H1 (cell line): ENCODE measurements around the gene HTR3E. TPM values are rescaled to one million over a fixed set of nuclear protein-coding genes. Genes with fewer than 3 reads are reported as not detected.
A peak's percentile ranks its signal among the peaks of the same experiment; 100 is the strongest.

Experiments used
- CTCF ChIA-PET: fragments of 300-600 bp; sonication (Branson Sonifier 250); formaldehyde crosslinking; loops from one replicate; lab custom pipeline; 2021; ENCODE audit not compliant: partially characterized antibody; lab: Charles Lee
- POLR2A ChIA-PET: fragments of 300-600 bp; sonication (Branson Sonifier 250); formaldehyde crosslinking; loops from one replicate; lab custom pipeline; 2021; ENCODE audit warnings: inconsistent platforms; ENCODE audit not compliant: partially characterized antibody; lab: Charles Lee
- DNase-seq, 2 experiments: peaks; one replicate each; pipeline versions ENCODE4 v3.0.0 to v3.0.0-alpha.2; 2010 to 2022; ENCODE audit warnings: low spot score in 2 of 2, low read depth in 1 of 2, mixed read lengths in 1 of 2
- FAIRE-seq: peaks from 2 replicates; lab custom pipeline; 2011; peaks lifted over from hg19 to GRCh38; lab: Jason Lieb, UNC
- H2AFZ ChIP-seq: 2 replicates; pipeline ENCODE4 v1.8.1; 2012; ENCODE audit warnings: low read length, inconsistent platforms
- H2AK5ac ChIP-seq: 2 replicates; pipeline ENCODE4 v1.6.1; 2013; ENCODE audit warnings: low read depth, low read length
- H2BK120ac ChIP-seq: replicated peaks from 2 replicates; pipeline ENCODE3; 2013; ENCODE audit warnings: low read depth, low read length, inconsistent platforms
- H2BK12ac ChIP-seq: 2 replicates; pipeline ENCODE4 v1.6.1; 2013; ENCODE audit warnings: low read depth, low read length
- H2BK15ac ChIP-seq: 2 replicates; pipeline ENCODE4 v1.6.1; 2013; ENCODE audit warnings: low read length
- H2BK20ac ChIP-seq: 2 replicates; pipeline ENCODE4 v1.6.1; 2013; ENCODE audit warnings: low read length
- H2BK5ac ChIP-seq: 2 replicates; pipeline ENCODE4 v1.6.1; 2013; ENCODE audit warnings: low read depth, low read length
- H3K14ac ChIP-seq: 2 replicates; pipeline ENCODE4 v1.6.1; 2013; ENCODE audit warnings: inconsistent platforms; ENCODE audit not compliant: insufficient read length
- H3K18ac ChIP-seq: 2 replicates; pipeline ENCODE4 v1.6.1; 2013; ENCODE audit warnings: low read length; ENCODE audit errors: extremely low read depth
- H3K23ac ChIP-seq: 2 replicates; pipeline ENCODE4 v1.6.1; 2013; ENCODE audit warnings: inconsistent platforms; ENCODE audit not compliant: insufficient read length
- H3K23me2 ChIP-seq: 2 replicates; pipeline ENCODE4 v1.6.1; 2013; ENCODE audit warnings: low read depth, low read length
- H3K27ac ChIP-seq: 2 replicates; pipeline ENCODE4 v1.6.1; 2011; ENCODE audit warnings: low read depth, low read length, inconsistent platforms
- H3K27me3 ChIP-seq, 4 experiments: replicated peaks in 1 of 4; 1 replicate in 1 of 4; 2 replicates in 3 of 4; pipeline versions ENCODE4 v1.6.1 to v1.8.1; 2011 to 2013; ENCODE audit warnings: low read length in 3 of 4, mild to moderate bottlenecking in 3 of 4, inconsistent platforms in 2 of 4, mixed read lengths in 2 of 4, moderate library complexity in 1 of 4; ENCODE audit not compliant: control insufficient read depth in 3 of 4, insufficient read depth in 3 of 4; ENCODE audit errors: extremely low read depth in 1 of 4
- H3K36me3 ChIP-seq, 4 experiments: 2 replicates each; pipeline versions ENCODE4 v1.6.1 to v1.8.1; 2011 to 2013; ENCODE audit warnings: mild to moderate bottlenecking in 4 of 4, low read length in 3 of 4, moderate library complexity in 2 of 4, control low read depth in 1 of 4, inconsistent platforms in 1 of 4; ENCODE audit not compliant: insufficient read depth in 4 of 4, control insufficient read depth in 2 of 4
- H3K4ac ChIP-seq: replicated peaks from 2 replicates; pipeline ENCODE3; 2013; ENCODE audit warnings: low read length, low read depth, mixed read lengths, inconsistent platforms; ENCODE audit not compliant: insufficient read length
- H3K4me1 ChIP-seq, 4 experiments: replicated peaks in 1 of 4; 1 replicate in 1 of 4; 2 replicates in 3 of 4; pipeline versions ENCODE4 v1.6.1 to v1.8.1; 2011 to 2013; ENCODE audit warnings: low read length in 3 of 4, inconsistent platforms in 2 of 4, mixed read lengths in 1 of 4; ENCODE audit not compliant: insufficient read depth in 4 of 4, control insufficient read depth in 3 of 4
- H3K4me2 ChIP-seq, 2 experiments: 2 replicates each; pipeline versions ENCODE4 v1.6.1 to v1.8.1; 2011 to 2013; ENCODE audit warnings: low read depth in 2 of 2, low read length in 2 of 2, control low read depth in 1 of 2, inconsistent platforms in 1 of 2, mild to moderate bottlenecking in 1 of 2; ENCODE audit not compliant: insufficient read depth in 1 of 2
- H3K4me3 ChIP-seq, 4 experiments: fragments of 200-600, 300-600 bp in 1 of 4; sonication (generic), shearing (Covaris generic), sonication (Bioruptor Twin) in 1 of 4; 2 replicates each; pipeline versions ENCODE4 v1.5.1 to v1.8.1; 2011 to 2016; ENCODE audit warnings: low read length in 4 of 4, low read depth in 3 of 4, control low read depth in 2 of 4, inconsistent platforms in 2 of 4, mild to moderate bottlenecking in 2 of 4, mixed read lengths in 1 of 4, moderate library complexity in 1 of 4; ENCODE audit not compliant: insufficient read depth in 2 of 4; ENCODE audit errors: extremely low read depth in 1 of 4
- H3K56ac ChIP-seq: replicated peaks from 2 replicates; pipeline ENCODE3; 2013; ENCODE audit warnings: low read depth, mild to moderate bottlenecking, mixed read lengths, low read length, inconsistent platforms; ENCODE audit not compliant: insufficient read length
- H3K79me1 ChIP-seq: 2 replicates; pipeline ENCODE4 v1.6.1; 2013; ENCODE audit warnings: low read depth, low read length, control low read depth
- H3K79me2 ChIP-seq, 2 experiments: 2 replicates each; pipeline versions ENCODE4 v1.6.1 to v1.8.1; 2012 to 2013; ENCODE audit warnings: low read length in 2 of 2, mild to moderate bottlenecking in 2 of 2, inconsistent platforms in 1 of 2; ENCODE audit not compliant: insufficient read depth in 2 of 2, control insufficient read depth in 1 of 2
- H3K9ac ChIP-seq, 4 experiments: replicated peaks in 1 of 4; 1 replicate in 1 of 4; 2 replicates in 3 of 4; pipeline versions ENCODE4 v1.6.1 to v1.8.1; 2011 to 2013; ENCODE audit warnings: low read depth in 3 of 4, low read length in 3 of 4, control low read depth in 2 of 4, mild to moderate bottlenecking in 2 of 4, moderate library complexity in 2 of 4, inconsistent platforms in 1 of 4; ENCODE audit errors: extremely low read depth in 1 of 4
- H3K9me3 ChIP-seq, 2 experiments: 2 replicates each; pipeline versions ENCODE4 v1.6.1 to v1.8.1; 2012 to 2013; ENCODE audit warnings: mild to moderate bottlenecking in 2 of 2, moderate library complexity in 2 of 2, control low read depth in 1 of 2, inconsistent platforms in 1 of 2, low read depth in 1 of 2, low read length in 1 of 2, mixed read lengths in 1 of 2; ENCODE audit not compliant: insufficient read depth in 2 of 2
- H4K20me1 ChIP-seq, 2 experiments: replicated peaks in 1 of 2; 2 replicates each; pipeline versions ENCODE3 to v1.8.1; 2011 to 2013; ENCODE audit warnings: inconsistent platforms in 2 of 2, low read length in 2 of 2, mild to moderate bottlenecking in 1 of 2; ENCODE audit not compliant: insufficient read depth in 2 of 2, control insufficient read depth in 1 of 2
- H4K5ac ChIP-seq: 2 replicates; pipeline ENCODE4 v1.6.1; 2013; ENCODE audit warnings: low read length, low read depth, mixed read lengths, inconsistent platforms; ENCODE audit not compliant: insufficient read length
- H4K8ac ChIP-seq: 2 replicates; pipeline ENCODE4 v1.8.0; 2013; ENCODE audit warnings: mild to moderate bottlenecking, moderate library complexity, low read length, inconsistent platforms; ENCODE audit not compliant: insufficient read depth; ENCODE audit errors: extremely low read depth
- H4K91ac ChIP-seq: replicated peaks from 2 replicates; pipeline ENCODE3; 2013; ENCODE audit warnings: low read length, mixed read lengths, inconsistent platforms; ENCODE audit not compliant: insufficient read length
- BACH1 ChIP-seq: IDR thresholded peaks from 2 replicates; pipeline ENCODE4 v1.6.1; 2012; ENCODE audit warnings: low read length, improper control_type of control experiment
- PHF8 ChIP-seq: fragments of 200-600 bp; sonication (generic); conservative IDR thresholded peaks from 2 replicates; pipeline ENCODE4 v1.7.1; 2012; ENCODE audit warnings: low read depth, mild to moderate bottlenecking, inconsistent platforms, low read length, moderate library complexity
- WGBS, 2 experiments: shearing (Covaris generic) in 1 of 2; methylation state at CpG; one replicate each; pipeline versions ENCODE4 v1.1.6 to v1.1.7; 2013 to 2015; ENCODE audit warnings: low lambda C conversion rate in 2 of 2, mixed read lengths in 2 of 2, inconsistent platforms in 1 of 2, low coverage in 1 of 2, missing lambda C conversion rate in 1 of 2; ENCODE audit not compliant: insufficient replicate concordance in 2 of 2, insufficient coverage in 1 of 2, insufficient read length in 1 of 2; ENCODE audit errors: extremely low coverage in 1 of 2, missing lambda C conversion rate in 1 of 2; 5-methylcytosine and 5-hydroxymethylcytosine counted together
- polyA plus RNA-seq, 7 experiments: library from polyadenylated mRNA; depleted of rRNA in 3 of 7; stranded (reverse) in 5 of 7; unstranded in 2 of 7; fragments of >200 nt in 5 of 7; fragments of 200-250 nt in 2 of 7; gene quantifications; 1 replicate in 5 of 7; 2 replicates in 1 of 7; 4 replicates in 1 of 7; pipeline versions ENCODE4 v1.2.1 to v1.2.3, GENCODE V29; 2011 to 2013; ENCODE audit warnings: missing spikeins in 2 of 7, mixed read lengths in 2 of 7
- total RNA-seq: library from RNA; stranded (reverse); fragmentation: NEBNext Ultra II Directional; extraction: Animal tissue kit (Norgen Biotek cat#: 25700); gene quantifications from 2 replicates; pipeline ENCODE4 v1.2.1, GENCODE V29; 2021

HTR3E gene
- total and polyA plus RNA-seq, 2 of the 8 experiments (the other 6 are each of a cell fraction or from before 2014, with no cell fraction given), result not detected

GRCh38 chr3:184110316-184110725 lies 13.5 kb downstream of the HTR3E start:
- ChIA-PET POLR2A (no interaction called here), CTCF (interaction anchor here (1.1 to 1.9 kb wide), 3 partner anchors 17 to 169 kb away, joined by 3 to 8 read pairs (median 5); no protein-coding TSS in a partner anchor)
- FAIRE-seq (no peak), DNase-seq (no peak)
- H3K27me3 ChIP-seq, result no peaks in the 10 kb centered on the region
- H3K27ac ChIP-seq, result no peak overlapping the region
- no peak overlapping the region for H2BK12ac ChIP-seq
- H2BK20ac ChIP-seq, result no peak overlapping the region
- H3K9me3 ChIP-seq, result no peaks in the 10 kb centered on the region
- H4K20me1 ChIP-seq, result no peaks in the 10 kb centered on the region
- H2BK15ac ChIP-seq, result no peak overlapping the region
- no peak overlapping the region for H2BK5ac ChIP-seq
- no peak overlapping the region for H4K8ac ChIP-seq
- H3K23me2 ChIP-seq, result no peaks in the 10 kb centered on the region
- no peak overlapping the region for H2AK5ac ChIP-seq
- no peak for TF ChIP-seq PHF8
- TF ChIP-seq BACH1, result peak; percentile 93
- H3K23ac ChIP-seq, result no peak overlapping the region
- H3K79me2 ChIP-seq, result no peaks in the 10 kb centered on the region
- H3K79me1 ChIP-seq, result no peaks in the 10 kb centered on the region
- no peak overlapping the region for H4K91ac ChIP-seq
- no peak overlapping the region for H3K4ac ChIP-seq
- no peaks in the 10 kb centered on the region for H3K36me3 ChIP-seq
- no peak overlapping the region for H3K4me2 ChIP-seq
- H3K4me1 ChIP-seq, result no peaks in the 10 kb centered on the region
- no peak overlapping the region for H3K56ac ChIP-seq
- H3K9ac ChIP-seq, result peak overlapping the region in 1 of 4 experiments; percentile 18; a peak in 1 of 7 replicates
- WGBS, 2 experiments, result 72% methylated on average over 7 of the region's 7 CpGs; no CpG with 5 or more reads in 1 of the 2 experiments
- no peak overlapping the region for H4K5ac ChIP-seq
- H2BK120ac ChIP-seq, result no peak overlapping the region
- no peak overlapping the region for H3K4me3 ChIP-seq
- H3K14ac ChIP-seq, result no peak overlapping the region
- H3K18ac ChIP-seq, result no peak overlapping the region
- peak overlapping the region; percentile 90 for H2AFZ ChIP-seq
